Mammary microvascular endothelial cell (primary cell): ENCODE measurements around the gene PLA2G1B. TPM values are rescaled to one million over a fixed set of nuclear protein-coding genes. Genes with fewer than 3 reads are reported as not detected.

Experiments
- total RNA-seq: library from RNA; depleted of rRNA; stranded (reverse); fragments of >200 nt; gene quantifications from 2 replicates; pipeline ENCODE4 v1.2.3, GENCODE V29; 2015

Gene PLA2G1B
- not detected in 2 replicates for total RNA-seq

DNA sequence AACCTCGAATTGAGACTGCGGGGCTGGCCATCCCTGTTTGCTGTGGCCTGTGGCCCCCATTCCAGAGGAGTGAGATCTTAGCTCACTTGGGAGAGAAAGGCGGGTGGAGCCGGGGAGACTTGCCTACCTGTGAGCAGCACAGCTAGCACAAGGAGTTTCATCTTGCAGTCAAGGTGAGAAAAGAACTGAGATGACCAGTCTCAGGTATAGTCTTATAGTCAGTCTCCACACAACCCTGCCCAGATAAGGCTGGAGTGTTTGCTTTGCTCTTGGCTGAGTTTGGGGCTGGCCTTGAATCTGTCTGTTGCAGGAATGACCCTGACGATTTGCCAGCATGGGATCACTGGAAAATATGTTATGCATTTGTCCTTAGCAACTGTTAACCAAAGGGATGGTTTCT lies at the start of gene PLA2G1B:
PLA2G1B (minus strand) TSS at position 187 of the 400 bp plus-strand sequence; CDS start at position 161, 26 bp downstream.

DNA sequence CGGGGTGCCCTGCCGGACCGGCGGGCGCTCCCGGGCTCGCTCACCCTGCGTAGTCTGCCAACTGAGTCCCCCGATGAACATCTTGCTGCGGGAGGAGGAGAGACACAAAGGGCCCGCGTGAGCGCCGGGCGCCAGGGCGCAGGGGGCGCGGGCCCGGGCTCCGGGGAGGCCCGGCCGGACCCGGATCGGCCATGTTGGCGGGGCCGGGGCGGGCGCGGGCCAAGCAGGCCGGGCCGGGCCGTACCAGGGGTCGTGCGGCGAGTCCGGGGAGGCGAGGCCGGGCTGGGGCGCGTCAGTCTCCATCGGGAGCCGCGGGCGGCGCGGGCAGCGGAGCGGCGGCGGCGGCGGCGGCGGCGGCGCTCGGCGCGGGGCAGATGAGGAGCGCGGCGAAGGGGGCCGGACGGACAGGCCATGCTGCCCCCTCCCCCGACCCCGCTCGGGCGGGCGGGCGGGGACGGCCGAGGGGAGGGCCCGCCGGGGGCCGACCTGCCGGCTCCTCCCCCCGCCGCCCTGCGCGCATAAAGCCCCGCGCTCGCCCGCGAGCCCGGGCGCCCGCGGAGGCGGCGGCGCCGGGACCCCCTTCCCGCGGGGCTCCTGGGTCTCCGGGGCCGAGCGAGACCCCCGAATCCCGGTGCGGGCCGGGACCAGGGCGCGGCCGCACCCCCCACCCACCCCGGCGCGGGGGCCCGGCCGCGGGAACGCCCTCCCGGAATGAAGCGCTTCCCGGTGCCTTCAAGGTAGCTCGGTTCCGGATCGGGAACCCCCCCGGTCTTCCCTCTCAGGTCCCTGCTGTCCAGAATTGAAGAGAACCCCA lies 41.4 kb upstream of the PLA2G1B start, which contains the start of gene MSI1:
MSI1 (minus strand) TSS at position 376 of the 814 bp plus-strand sequence; CDS start at position 303, 73 bp downstream.

GRCh38 chr12:120301962-120302815 lies 25.4 kb downstream of the PLA2G1B start, which contains the start of gene SIRT4:
TSS of gene SIRT4 (plus strand) at chr12:120302321. CDS start at chr12:120303562, 1,241 bp downstream.

DNA sequence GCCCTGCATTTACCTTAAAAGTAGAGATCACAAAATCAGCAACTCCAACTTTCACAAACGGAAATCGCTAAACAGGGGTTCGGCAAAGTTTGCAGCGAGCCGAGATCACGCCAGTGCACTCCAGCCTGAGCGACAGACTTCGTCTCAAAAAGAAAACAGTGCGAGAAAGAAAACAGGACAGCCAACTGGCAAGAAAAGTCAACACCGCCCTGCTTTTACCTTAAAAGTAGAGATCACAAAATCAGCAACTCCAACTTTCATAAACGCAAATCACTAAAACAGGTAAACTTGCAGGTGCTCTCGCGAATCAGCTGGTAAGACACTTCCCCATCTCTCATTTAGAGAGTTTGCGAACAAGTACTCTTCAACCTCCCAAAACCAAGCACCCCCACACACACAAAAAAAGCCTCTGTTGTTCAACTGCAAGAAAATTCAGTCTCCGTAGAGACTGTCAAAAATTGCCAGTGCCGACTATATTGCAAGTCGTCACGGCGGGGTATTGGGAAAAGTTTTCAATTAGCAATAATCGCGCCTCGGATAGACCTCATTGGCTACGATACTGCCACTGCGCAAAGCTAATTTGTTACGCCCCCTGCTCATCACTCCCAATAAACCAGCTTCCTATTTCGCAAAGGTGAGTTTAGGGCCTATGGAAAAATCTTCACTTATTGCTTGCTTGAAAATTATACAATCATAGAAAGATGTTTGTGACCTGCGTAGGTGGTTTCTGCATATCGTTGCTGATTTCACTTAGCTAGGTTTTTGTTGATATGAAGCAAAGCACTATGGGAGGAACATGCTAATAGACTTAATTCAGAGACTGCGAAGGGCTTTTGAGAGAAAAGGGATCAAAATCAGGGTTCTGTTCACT lies 34.7 kb downstream of the PLA2G1B start, which contains the start of gene RNU4-1:
RNU4-1 (minus strand) TSS at position 577 of the 871 bp plus-strand sequence.

Other genes with a start within 250 kb of the PLA2G1B start
- gene RAB35, start 211.0 kb downstream of the PLA2G1B start, total RNA-seq: 46.3 and 48.2 TPM in 2 replicates
- gene GCN1, start 133.1 kb downstream of the PLA2G1B start, total RNA-seq: 72.3 and 80.8 TPM in 2 replicates
- 3,866 and 3,958 TPM in 2 replicates for gene RPLP0, start 126.7 kb downstream of the PLA2G1B start, total RNA-seq
- gene PXN, start 62.0 kb downstream of the PLA2G1B start, total RNA-seq: 202 and 234 TPM in 2 replicates
- gene RNU4-2, start 35.9 kb downstream of the PLA2G1B start, total RNA-seq: under 0.01 TPM in 2 replicates
- gene RNU4-1, start 34.5 kb downstream of the PLA2G1B start, total RNA-seq: under 0.01 TPM in 2 replicates
- 0.59 and 0.67 TPM in 2 replicates for gene SIRT4, start 25.5 kb downstream of the PLA2G1B start, total RNA-seq
- gene MSI1, start 41.4 kb upstream of the PLA2G1B start, total RNA-seq: not detected in 2 replicates
- 527 and 626 TPM in 2 replicates for gene COX6A1, start 110.3 kb upstream of the PLA2G1B start, total RNA-seq
- gene TRIAP1, start 118.6 kb upstream of the PLA2G1B start, total RNA-seq: 75.9 and 81.4 TPM in 2 replicates
- 17.2 and 19.0 TPM in 2 replicates for gene GATC, start 118.7 kb upstream of the PLA2G1B start, total RNA-seq
- 104 and 109 TPM in 2 replicates for gene SRSF9, start 142.0 kb upstream of the PLA2G1B start, total RNA-seq
- 569 and 585 TPM in 2 replicates for gene DYNLL1, start 168.3 kb upstream of the PLA2G1B start, total RNA-seq
- 34.0 and 35.1 TPM in 2 replicates for gene COQ5, start 201.4 kb upstream of the PLA2G1B start, total RNA-seq
- 110 and 160 TPM in 2 replicates for gene RNF10, start 206.6 kb upstream of the PLA2G1B start, total RNA-seq